HG02938 (cell line): ENCODE data around the gene IFIH1.

ENCODE experiments used
- ATAC-seq: cut with Tn5 transposase; IDR thresholded peaks from one replicate; pipeline ENCODE4 v1.9.1; 2021; ENCODE audit warnings: mild to moderate bottlenecking, moderate library complexity; ENCODE audit not compliant: unreplicated experiment

IFIH1 gene

DNA sequence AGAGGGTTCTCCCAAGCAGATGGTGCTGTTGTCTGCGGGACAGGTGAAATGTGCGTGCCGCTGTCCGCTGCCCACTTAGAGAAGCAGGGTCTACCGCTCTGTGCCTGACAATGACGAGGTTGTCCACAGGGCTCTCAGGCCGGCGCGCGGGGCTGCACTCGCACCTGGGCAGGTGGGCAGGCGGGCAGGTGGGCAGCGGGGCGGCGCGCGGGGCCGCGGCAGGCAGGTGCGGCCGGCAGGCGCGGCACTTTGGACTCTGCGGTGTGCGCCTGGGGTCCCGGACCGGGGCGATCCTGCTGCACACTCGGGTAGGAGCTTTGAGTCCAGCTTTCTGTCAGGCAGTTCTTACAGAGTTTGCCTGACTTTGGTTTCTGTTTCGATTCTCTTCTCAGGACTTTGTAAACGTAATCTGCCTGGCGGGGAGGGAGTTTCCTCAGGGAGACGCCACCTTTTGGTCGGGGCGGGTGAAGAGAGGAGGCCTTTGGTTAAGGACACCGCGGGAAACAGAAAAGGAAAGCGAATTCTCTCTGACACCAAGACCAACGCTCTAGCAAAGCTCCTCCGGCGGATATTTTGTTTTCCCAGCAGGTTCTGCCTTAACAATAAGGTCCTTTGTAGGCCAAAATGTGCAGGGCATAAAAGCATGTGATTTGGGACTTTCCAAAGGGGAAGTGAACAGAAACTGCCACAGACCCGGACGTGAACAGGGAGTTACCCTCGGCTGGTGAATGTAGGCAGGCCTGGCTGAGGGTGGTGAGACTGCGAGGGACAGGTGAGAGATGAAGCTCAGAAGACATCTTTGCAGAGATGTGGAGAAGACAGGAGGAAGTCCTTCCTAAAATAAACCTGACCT lies at the start of gene IFIH1:
Gene IFIH1, minus strand, starts transcription at position 357 of the 853 bp plus-strand sequence. CDS start 377 bp downstream, outside the sequence.
- peak; percentile 78 for ATAC-seq

DNA sequence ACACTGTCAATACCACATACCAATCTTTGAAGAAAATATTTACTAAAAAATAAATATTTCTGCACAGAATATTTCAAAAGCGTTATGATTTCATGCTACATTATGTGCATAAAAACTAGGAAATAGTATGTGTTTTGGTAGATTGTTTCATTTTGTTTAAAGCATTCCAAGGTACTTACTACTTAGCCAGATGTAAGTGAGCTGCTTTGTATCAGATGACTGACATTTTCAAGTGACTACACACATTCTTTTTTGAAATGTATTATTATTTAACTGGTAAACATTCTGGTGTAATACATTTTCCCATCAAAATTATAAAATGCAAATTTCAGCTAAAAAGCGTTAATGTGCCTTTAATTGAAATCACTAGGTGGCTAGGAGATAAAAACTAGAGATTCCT lies 46.9 kb upstream of the IFIH1 start:
- ATAC-seq: no peak

DNA sequence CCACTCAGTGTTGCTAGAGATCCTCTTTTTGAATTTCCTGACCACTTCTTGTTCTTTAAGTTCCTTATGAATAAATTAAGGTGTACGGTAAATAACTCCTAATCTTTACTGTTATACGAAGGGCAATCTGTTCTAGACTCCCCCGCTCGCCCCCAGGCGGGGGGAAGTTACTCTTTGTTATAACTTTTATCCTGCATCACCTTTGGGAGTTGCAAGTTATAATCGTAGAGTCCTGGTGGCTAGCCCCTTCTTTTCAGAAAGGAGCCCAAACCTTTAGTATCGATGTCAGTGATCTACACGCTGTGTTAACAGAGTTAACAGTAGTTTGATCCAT lies 26.1 kb upstream of the IFIH1 start:
- ATAC-seq: peak; percentile 2

DNA sequence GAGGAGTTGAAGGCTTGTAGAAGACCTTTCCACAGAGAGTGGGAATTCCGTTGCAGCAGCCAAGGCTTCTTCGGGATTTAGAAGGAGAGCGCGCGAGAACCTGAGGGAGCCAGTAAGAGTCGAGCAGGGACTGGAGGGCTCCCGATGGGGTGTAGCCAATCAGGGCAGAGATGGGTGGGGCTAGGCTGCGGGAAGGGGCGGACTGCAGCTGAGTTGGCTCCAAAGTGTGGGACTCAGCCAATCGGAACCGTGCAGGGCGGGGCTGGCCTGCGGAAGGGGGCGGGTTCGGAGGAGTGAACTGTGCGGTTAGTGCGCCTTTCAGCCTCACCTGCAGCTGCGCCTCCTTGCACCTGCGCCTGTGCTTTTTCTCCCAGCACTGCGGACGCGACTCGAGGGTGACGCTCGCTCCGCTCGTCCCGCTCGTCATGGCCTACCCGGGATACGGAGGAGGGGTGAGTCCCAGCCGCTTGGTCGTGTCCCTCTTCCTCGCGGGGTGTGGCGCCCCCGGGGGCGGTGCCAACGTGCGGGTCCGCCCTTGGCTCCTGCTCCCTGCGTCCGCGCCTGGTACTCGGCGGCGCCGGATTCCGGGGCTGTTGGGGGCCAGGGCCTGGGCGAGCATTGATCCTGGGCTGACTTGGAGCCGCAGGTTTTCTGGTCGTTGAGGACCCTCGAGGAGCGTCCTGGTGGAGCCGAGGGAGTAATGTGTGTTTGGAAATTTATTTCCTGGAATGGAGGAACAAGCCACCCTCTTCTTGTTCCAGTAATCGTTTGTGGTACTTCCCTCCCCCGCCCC lies 25.5 kb upstream of the IFIH1 start, which contains the start of gene GCA:
Gene GCA, plus strand, starts transcription at position 309 of the 793 bp plus-strand sequence. Its CDS starts 117 bp downstream, at position 426.
- peak; percentile 99 for ATAC-seq

DNA sequence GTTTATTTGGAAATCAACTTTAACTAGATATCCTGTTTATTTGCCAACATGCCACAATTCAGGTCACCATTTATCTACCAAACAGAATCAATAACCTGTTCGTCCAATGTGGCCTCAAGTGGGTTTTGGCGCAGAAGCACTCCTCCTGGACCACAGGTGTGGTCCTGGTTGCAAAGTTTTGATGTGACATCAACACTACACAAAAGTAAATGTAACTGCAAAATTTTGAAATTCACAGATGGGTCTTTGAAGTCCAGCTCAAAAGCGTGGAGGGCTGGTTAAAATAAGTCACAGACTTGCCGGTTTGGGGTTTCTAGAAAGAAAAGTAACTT lies 25.0 kb upstream of the IFIH1 start:
- ATAC-seq: peak; percentile 0

DNA sequence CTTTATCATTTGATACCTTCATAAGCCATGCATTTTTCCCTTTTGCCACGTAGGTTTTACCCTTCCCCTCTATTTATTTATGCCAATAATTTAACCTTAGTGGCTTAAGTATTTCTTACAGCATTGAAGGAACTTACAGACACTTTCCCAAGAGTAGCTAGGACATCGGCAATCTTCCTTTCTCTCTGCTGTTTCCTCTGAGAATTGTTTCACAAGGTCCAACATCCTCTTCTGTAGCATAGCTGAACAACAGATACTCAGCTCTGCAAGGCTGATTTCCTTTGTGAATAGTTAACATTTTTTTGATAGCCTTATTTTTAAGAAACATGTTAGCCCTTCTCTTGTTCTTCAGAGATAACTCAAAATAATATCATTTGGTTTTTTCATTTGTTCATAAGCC lies 24.4 kb upstream of the IFIH1 start:
- no peak for ATAC-seq

DNA sequence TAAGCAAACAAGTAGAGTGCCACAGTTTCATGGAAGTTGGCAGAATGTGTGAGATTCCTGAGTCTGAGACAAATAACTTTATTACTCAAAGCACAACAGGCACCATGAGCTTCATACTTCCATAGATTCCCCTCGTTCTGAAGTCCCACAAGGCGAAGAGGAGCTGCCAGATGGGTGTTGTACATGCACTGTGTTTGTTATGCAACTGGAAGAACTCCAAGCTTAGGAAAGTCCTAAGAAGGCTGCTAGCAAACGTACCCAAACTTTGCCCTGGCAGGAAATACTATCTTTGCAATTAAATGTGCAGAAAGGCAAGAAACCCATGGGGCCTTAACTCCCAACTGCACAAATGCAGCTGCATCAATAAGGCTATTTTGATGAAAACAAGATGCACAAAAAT lies 23.8 kb upstream of the IFIH1 start:
- no peak for ATAC-seq

DNA sequence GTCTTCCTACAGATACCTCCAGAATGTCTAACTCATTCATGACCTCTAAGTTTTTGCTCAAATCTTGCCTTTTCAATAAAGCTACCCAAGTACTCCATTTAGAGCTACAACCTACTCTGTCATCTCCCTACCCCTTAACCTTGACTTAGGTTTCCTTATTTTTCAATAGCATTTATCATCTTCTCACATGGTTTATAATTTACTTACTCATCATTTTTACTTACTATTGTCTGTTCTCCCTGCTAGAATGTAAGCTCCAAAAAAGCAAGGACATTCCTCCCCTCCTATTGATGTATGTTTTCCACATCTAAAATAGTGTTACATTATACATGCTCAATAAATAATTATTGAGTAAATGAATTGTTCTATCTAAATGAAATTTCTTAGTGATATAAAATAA lies 22.3 kb upstream of the IFIH1 start:
- ATAC-seq: no peak

DNA sequence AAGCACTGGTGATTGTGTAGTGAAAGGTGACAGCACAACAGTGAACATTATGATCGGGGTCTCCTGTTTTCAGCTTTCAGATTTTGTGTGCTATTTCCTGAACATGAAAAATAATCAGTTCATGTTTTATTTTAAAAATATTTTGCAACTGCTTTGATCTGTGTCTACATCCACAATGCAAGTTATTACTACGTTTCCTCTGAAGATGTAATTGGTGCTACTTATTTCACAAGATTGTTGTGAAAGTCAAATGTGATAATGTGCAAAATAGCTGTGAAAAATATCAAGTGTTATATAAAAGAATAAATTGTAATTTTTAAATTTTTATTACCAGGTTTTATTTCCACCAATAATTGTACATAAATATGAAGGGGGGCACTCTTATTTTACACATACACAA lies 19.4 kb upstream of the IFIH1 start:
- ATAC-seq: no peak

DNA sequence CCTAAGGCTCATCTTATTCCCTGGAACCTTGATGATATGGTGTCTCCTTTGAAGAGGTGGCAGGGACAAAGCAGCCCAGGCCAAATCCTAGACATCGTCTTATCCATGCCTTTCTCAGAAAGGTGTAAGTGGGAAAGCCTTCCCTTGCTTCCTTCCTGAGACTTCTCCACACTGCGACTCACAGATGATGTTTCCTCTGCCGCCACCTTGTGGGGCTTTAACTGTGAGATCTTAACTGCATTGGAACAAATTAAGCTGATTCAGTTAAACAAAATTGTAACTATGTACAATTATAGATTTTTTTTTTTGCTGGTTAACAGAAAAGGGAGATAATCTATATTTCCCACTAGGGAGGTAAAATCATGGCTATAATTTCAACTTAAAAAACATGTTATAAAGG lies 15.5 kb upstream of the IFIH1 start:
- peak; percentile 71 for ATAC-seq

DNA sequence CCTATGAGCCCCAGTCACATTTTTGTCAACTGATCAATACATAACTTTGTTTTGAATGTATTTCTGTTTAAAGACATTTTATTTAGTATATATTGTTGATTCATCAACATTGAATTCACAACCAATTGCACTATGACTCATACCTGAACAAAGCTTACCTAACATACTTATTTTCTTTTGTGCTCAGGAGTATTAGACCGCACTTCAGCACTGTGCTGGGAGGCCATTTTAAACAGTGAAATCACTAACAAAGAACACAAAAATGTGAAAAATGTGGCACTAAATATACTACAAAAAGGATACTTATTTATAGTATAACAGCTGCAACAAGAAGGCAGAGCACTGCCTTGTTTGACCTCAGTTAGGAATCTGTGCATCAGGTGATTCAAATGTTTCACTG lies 12.4 kb upstream of the IFIH1 start:
- ATAC-seq: no peak

DNA sequence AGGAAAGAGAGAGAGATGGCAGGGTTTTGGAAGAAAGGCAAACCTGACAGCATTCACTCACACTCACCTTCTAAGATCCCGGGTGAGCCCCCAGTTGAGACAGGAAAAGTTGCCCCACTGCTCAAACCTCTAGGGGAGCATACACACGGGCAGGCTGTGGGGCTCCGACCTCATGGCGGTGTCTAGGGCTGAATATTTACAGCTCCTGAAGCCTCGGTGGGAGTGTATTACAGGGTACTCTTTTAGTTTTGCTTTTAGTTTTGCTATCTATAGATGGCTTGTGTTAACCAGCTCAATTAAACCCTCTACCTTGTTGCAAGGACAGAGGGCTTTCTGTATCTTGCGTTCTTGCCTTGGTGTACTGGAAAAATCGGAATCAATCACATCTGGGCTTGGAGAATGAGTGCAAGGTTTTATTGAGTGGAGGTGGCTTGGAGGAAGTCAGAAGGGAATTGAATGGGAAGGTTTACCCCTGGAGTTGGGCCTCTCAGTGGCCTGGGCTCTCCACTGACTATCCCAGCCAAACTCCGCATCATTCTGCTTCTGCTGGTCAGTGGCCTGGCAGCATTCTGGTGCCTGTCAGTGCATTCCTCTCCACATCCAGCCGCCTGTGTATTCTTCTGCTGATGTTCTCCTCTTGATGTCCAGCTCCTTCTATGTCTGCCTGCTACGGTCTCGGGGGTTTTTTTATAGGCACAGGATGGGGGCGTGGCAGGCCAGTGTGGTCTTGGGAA lies 10.1 kb upstream of the IFIH1 start:
- ATAC-seq: peak; percentile 82

DNA sequence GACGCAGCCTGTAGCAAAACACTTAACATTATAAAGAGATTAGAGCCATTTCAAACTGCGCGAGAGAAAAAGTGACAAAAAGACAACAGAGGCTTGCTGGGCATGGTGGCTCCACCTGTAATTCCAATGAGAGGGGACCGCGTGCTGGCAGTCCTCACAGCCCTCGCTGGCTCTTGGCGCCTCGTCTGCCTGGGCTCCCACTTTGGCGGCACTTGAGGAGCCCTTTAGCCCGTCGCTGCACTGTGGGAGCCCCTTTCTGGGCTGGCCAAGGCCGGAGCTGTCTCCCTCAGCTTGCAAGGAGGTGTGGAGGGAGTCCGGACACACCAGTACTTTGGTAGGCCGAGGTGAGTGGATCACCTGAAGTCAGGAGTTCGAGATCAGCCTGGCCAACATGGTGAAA lies 9.3 kb upstream of the IFIH1 start:
- no peak for ATAC-seq

DNA sequence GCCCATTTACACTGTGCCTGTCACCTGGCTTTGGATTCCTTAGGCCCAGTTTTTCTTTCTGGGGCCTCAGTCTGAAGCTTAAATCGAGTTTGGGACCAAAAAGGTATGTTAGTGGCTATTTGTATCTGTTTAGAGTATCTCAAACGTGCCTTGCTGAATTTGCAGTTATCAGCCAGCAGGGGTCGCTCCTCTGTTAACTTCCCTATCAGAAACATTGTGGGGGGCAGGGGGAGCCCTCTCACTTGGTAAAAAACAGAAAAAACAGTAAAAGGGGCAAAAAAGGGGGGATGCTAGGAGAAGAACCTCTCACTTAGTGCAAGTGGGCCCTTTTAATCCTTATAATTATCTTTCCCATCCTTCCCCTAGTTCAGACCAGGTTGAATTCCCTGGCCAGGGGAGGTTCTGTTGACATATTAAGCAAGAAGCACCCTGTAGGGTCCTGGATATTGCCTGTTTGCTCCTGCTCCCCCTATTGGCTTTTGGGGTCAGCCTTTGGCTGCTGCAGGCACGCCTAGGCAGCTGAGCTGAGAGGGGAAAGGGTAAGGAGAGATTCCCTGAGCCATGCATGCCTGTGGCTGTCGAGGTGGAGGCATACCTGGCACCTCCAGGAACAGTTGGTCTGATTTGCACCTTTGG lies 8.8 kb upstream of the IFIH1 start:
- ATAC-seq: no peak

DNA sequence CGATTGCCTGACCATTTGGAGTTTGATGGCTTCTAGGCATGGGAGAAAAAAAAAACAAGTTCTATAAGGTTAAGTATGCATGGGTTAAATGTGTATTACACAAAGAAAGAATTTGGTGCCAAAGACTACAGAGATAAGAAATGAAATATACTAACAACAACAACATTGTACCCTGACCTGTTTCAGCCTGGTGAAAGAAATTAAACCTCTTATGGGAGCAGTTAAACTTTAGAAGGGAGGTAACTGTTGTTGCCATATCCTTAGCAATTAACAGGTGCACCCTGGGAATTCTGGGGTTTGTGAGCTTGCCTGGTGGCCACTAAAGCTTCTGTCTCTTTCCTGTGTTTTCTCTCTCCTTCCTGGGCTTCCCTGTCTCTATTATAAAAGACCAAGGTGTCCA lies 6.5 kb upstream of the IFIH1 start:
- ATAC-seq: no peak

DNA sequence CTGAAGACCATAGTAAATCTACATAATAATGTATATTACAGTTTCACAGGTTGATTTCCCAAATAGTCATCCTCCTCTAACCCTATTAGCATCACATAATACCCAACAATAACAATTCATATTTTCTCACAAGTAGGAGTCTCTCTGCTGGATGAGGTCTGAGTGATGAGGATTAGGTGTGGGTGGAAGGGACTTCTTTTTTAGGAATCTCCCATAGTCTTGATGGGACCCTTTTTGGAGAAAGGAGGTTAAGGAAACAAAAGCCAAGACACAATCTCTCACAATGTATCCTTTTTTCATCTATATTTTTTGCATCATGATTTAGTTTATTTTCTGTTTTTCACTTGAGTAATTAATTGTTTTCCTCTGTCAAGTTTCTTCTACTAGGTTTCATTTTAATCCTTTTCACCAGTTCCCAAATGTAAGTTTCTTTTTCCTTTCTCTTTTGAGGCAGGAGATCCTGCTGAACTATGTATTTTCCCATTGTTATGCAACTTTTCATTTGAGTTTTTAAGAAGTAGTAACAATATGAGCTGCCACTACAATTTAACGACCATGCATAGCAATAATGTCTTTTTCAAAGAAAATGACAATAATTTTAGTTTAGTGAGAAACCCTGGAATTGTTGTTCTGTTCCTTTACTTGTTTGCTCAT lies 2.5 kb upstream of the IFIH1 start:
- ATAC-seq: no peak

DNA sequence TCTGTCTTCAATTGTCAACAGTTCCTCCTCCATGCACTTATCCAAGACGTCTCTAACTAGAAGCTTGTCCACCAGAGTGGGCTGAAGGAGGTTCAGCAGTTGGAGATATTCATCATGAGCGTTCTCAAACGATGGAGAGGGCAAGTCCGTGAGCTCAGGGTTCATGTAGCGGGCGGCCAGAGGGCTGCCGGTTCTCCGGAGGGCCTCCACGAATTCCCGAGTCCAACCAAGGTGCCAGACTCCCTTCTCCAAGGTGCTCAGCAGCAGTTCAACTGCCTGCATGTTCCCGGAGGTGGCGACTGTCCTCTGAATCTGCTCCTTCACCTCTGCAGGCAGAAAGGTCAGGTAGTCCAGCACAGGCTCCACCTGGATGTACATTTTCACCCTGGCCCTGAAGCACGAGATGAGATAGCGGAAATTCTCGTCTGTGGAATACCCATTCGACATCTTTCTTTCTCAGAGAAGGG lies 590 bp downstream of the IFIH1 start:
- peak; percentile 6 for ATAC-seq

DNA sequence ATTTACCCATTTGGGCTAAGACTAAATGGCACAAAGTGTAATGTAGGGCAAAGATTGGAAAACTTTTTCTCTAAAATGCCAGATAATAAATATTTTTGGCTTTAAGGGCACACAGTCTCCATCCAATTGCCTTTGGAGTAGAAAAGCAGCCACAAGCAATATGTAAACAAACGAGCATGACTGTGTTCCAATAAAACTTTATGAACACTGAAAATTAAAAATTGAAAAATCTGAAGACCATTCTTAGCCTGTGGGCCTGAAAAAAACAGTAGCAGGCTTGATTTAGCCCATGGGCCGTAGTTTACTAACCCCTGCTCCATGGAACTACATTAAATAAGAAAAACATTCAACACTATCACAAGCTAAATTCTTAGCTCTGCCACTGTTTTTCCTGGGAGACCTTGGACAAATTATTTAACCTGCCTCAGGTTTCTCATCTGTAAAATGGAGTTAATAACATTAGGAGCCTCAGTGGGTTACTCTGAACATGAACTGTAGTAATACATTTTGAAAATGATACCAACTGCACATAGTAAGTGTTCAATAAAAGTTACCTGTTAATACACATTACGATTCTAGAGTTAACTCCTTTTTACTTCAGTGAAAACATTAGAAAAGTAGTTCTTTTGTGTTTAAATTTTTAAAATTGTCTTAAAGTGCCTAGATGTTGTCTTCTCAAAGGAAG lies 1.3 kb downstream of the IFIH1 start:
- no peak for ATAC-seq

DNA sequence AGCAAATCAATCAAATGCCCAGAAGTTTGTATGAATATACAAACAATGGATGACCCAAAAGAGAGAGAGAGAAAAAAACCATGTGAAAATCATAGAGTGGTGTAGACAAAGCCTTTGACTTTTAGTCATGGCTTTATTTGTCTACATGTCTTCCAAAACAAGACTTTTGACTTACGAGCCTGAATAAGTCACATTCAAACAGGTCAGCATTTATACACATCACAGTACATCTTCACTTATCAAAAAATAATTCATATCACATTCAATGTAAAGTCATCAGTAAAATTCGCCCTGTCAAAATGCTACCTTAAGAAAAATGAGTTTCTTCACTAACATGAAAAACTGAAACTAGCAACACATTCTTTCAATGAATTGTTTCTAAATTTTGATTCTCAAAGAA lies 1.9 kb downstream of the IFIH1 start:
- ATAC-seq: no peak

DNA sequence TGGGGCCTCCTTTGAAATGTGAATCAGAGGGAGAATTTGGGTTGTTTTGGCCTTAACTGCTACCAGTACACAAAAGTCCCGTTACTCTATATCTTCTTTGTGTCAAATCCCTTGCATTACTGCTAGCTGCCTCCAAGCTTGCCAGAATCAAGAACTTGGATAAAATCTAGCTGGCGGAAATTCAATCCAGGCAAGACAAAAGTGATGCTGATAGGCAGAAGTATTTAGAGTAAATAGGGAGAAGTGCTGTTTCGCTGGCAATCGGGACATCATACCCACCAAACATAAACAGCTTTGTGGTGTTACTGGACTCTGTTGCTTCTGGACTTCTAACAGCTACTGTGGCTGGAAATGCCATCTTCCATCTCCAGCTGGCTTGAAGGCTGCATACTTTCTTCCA lies 2.5 kb downstream of the IFIH1 start:
- no peak for ATAC-seq
